ENCODE measurements around the gene STAB2.

- no peak for TF ChIP-seq CTCF (IDR thresholded peaks at IDR 0.05)
- no peak for TF ChIP-seq POLR2A (IDR thresholded peaks at IDR 0.05)
- TF ChIP-seq EP300 (IDR thresholded peaks at IDR 0.05), result no peak
Observed at GRCh38 chr12:103751600-103751999, 164.5 kb downstream of the STAB2 start.

All from ovary (tissue), 3 donors.